ENCODE measurements around the gene OR10H5.

- TF ChIP-seq BACH1 (IDR thresholded peaks at IDR 0.05; ENCODE audit: borderline replicate concordance) (no peak), HDAC6 (IDR thresholded peaks at IDR 0.05; ENCODE audit: unreplicated experiment) (no peak), CTCF (IDR thresholded peaks at IDR 0.05 in 2 of 3, conservative IDR thresholded peaks at IDR 0.05 in 1 of 3; ENCODE audit: control insufficient read depth in 2 of 3, extremely low read depth in 1 of 3, insufficient read depth in 1 of 3, low read depth in 3 of 3, low read length in 3 of 3) (no peak), YY1 (IDR thresholded peaks at IDR 0.05; ENCODE audit: low read depth, low read length) (no peak), RCOR1 (conservative IDR thresholded peaks at IDR 0.05; ENCODE audit: low read depth, low read length) (no peak), NKRF (conservative IDR thresholded peaks at IDR 0.05) (no peak), ATF3 (IDR thresholded peaks at IDR 0.05; ENCODE audit: borderline replicate concordance, extremely low read depth, low read depth, low read length) (no peak), TBL1XR1 (IDR thresholded peaks at IDR 0.05; ENCODE audit: low read depth, low read length) (no peak), ZBTB4 (CRISPR knock-in tag; IDR thresholded peaks at IDR 0.05) (no peak), EP300 (IDR thresholded peaks at IDR 0.05; ENCODE audit: borderline replicate concordance in 1 of 2, control insufficient read depth in 1 of 2, low read depth in 2 of 2, low read length in 2 of 2) (no peak), MYC (IDR thresholded peaks at IDR 0.05; ENCODE audit: insufficient read depth, insufficient read length, insufficient replicate concordance, low read length, severe bottlenecking) (no peak)
Observed at GRCh38 chr19:15769586-15769985, 17.9 kb upstream of the OR10H5 start.
